Measurements from ENCODE around the gene PLTP.
A peak's percentile ranks its signal among the peaks of the same experiment; 100 is the strongest.

PLTP gene

GRCh38 chr20:45924391-45925261, 12.7 kb upstream of the PLTP start:
- peak overlapping the region; percentile 8; the same call in 1 of the 2 replicates for H3K4me3 ChIP-seq (ENCODE audit: low read length)
- TF ChIP-seq CTCF (conservative IDR thresholded peaks at IDR 0.05; ENCODE audit: low read length) = no peak
- DNase-seq (ENCODE audit: low read depth) = peak; percentile 53

- no peak for DNase-seq (ENCODE audit: low read depth)
- no peak for TF ChIP-seq CTCF (conservative IDR thresholded peaks at IDR 0.05; ENCODE audit: low read length)
- H3K4me3 ChIP-seq (ENCODE audit: low read length) = no peak overlapping the region
These were observed 9.6 kb upstream of the PLTP start for GRCh38 chr20:45921337-45922189.

GRCh38 chr20:45920462-45921336, 8.7 kb upstream of the PLTP start:
- no peak for TF ChIP-seq CTCF (conservative IDR thresholded peaks at IDR 0.05; ENCODE audit: low read length)
- H3K4me3 ChIP-seq (ENCODE audit: low read length) = no peak overlapping the region
- DNase-seq (ENCODE audit: low read depth) = no peak

GRCh38 chr20:45919542-45920399, 7.8 kb upstream of the PLTP start:
- H3K4me3 ChIP-seq (ENCODE audit: low read length) = no peak overlapping the region
- DNase-seq (ENCODE audit: low read depth) = peak; percentile 37
- TF ChIP-seq CTCF (conservative IDR thresholded peaks at IDR 0.05; ENCODE audit: low read length) = no peak

GRCh38 chr20:45918779-45919537, 7.0 kb upstream of the PLTP start:
- DNase-seq (ENCODE audit: low read depth) = no peak
- H3K4me3 ChIP-seq (ENCODE audit: low read length) = no peak overlapping the region
- no peak for TF ChIP-seq CTCF (conservative IDR thresholded peaks at IDR 0.05; ENCODE audit: low read length)

Measured in AG10803 (cell line).